Measurements from ENCODE around the gene FGF11.

The FGF11 gene

GRCh38 chr17:7408252-7408727, 31.0 kb upstream of the FGF11 start:
- DNase-seq (ENCODE audit: low read depth in 2 of 2), result no peak

- DNase-seq (ENCODE audit: low read depth in 2 of 2), result no peak
These were observed 30.4 kb upstream of the FGF11 start for GRCh38 chr17:7408863-7409262.

- no peak for DNase-seq (ENCODE audit: low read depth in 2 of 2)
These were observed 29.6 kb upstream of the FGF11 start for GRCh38 chr17:7409716-7410115.

- no peak for DNase-seq (ENCODE audit: low read depth in 2 of 2)
These were observed 28.5 kb upstream of the FGF11 start for GRCh38 chr17:7410634-7411426.

GRCh38 chr17:7411427-7411750, 27.9 kb upstream of the FGF11 start:
- no peak for DNase-seq (ENCODE audit: low read depth in 2 of 2)

- DNase-seq (ENCODE audit: low read depth in 2 of 2), result no peak
These were observed 25.8 kb upstream of the FGF11 start for GRCh38 chr17:7413346-7413985.

- no peak for DNase-seq (ENCODE audit: low read depth in 2 of 2)
These were observed 24.5 kb upstream of the FGF11 start for GRCh38 chr17:7414837-7415236.

- no peak for DNase-seq (ENCODE audit: low read depth in 2 of 2)
These were observed 23.5 kb upstream of the FGF11 start for GRCh38 chr17:7415784-7416183.

- DNase-seq (ENCODE audit: low read depth in 2 of 2), result no peak
These were observed 23.0 kb upstream of the FGF11 start for GRCh38 chr17:7416323-7416722.

- DNase-seq (ENCODE audit: low read depth in 2 of 2), result no peak
These were observed 22.2 kb upstream of the FGF11 start for GRCh38 chr17:7417056-7417655.

- no peak for DNase-seq (ENCODE audit: low read depth in 2 of 2)
These were observed 20.7 kb upstream of the FGF11 start for GRCh38 chr17:7418472-7419152.

GRCh38 chr17:7419819-7420610, 19.3 kb upstream of the FGF11 start, which contains the start of gene SPEM1:
Gene SPEM1 (plus strand): TSS chr17:7420324. CDS start chr17:7420385, 61 bp downstream.
- no peak for DNase-seq (ENCODE audit: low read depth in 2 of 2)

- no peak for DNase-seq (ENCODE audit: low read depth in 2 of 2)
These were observed 18.1 kb upstream of the FGF11 start for GRCh38 chr17:7421186-7421585.

- no peak for DNase-seq (ENCODE audit: low read depth in 2 of 2)
These were observed 15.6 kb upstream of the FGF11 start for GRCh38 chr17:7423679-7424078.

GRCh38 chr17:7425316-7425715, 14.0 kb upstream of the FGF11 start, which contains the start of gene SPEM2:
Gene SPEM2 (plus strand): TSS chr17:7425616. CDS start chr17:7425689, 73 bp downstream.
- no peak for DNase-seq (ENCODE audit: low read depth in 2 of 2)

GRCh38 chr17:7425756-7426155, 13.6 kb upstream of the FGF11 start:
- DNase-seq (ENCODE audit: low read depth in 2 of 2), result no peak

- no peak for DNase-seq (ENCODE audit: low read depth in 2 of 2)
These were observed 13.0 kb upstream of the FGF11 start for GRCh38 chr17:7426203-7426863.

- DNase-seq (ENCODE audit: low read depth in 2 of 2), result no peak
These were observed 12.3 kb upstream of the FGF11 start for GRCh38 chr17:7426896-7427489.

- no peak for DNase-seq (ENCODE audit: low read depth in 2 of 2)
These were observed 11.8 kb upstream of the FGF11 start for GRCh38 chr17:7427549-7427948.

GRCh38 chr17:7428557-7428956, 10.8 kb upstream of the FGF11 start, which contains the start of gene SPEM3:
Gene SPEM3 (plus strand): TSS chr17:7428857. CDS start chr17:7428903, 46 bp downstream.
- DNase-seq (ENCODE audit: low read depth in 2 of 2), result no peak
